Stimulated activated naive CD8-positive, alpha-beta T cell treated with anti-CD3 and anti-CD28 coated beads, Interleukin-15, Interleukin-2, amounts not matched to agents 100 U/mL and 50 U/mL, for 24 hours (primary cell): ENCODE data around the gene DEFB129.
"Not testable (repeated sequence)": the region's sequence is repeated elsewhere in the genome, so short reads cannot be mapped to it uniquely, and the experiment has no call there.

Experiments
- ATAC-seq: fragments of 150-1000 bp; cut with Tn5 transposase; one replicate; pipeline ENCODE4 v1.10.0; 2021
- DNase-seq: peaks from one replicate; pipeline ENCODE4 v3.0.0; 2021

Gene DEFB129

GRCh38 chr20:226958-227357, at the start of gene DEFB129:
Gene DEFB129, plus strand, starts transcription at chr20:227258. Its CDS starts 31 bp downstream, at chr20:227289.
- DNase-seq (no peak), ATAC-seq (no peak)

- DNase-seq: no peak
- no peak for ATAC-seq
These were observed 42.8 kb upstream of the DEFB129 start for GRCh38 chr20:184288-184687.

- DNase-seq (no peak), ATAC-seq (no peak)
These were observed 39.3 kb upstream of the DEFB129 start for GRCh38 chr20:187733-188132.

- ATAC-seq: no peak
- DNase-seq: no peak
These were observed 37.4 kb upstream of the DEFB129 start, which contains the start of gene DEFB128 for GRCh38 chr20:189611-190010. Gene DEFB128, minus strand, starts transcription at chr20:189711. Its CDS starts 88 bp downstream, at chr20:189623.

- ATAC-seq (no peak), DNase-seq (no peak)
These were observed 28.8 kb upstream of the DEFB129 start for GRCh38 chr20:198225-198624.

GRCh38 chr20:199996-200395, 27.1 kb upstream of the DEFB129 start:
- ATAC-seq: no peak
- no peak for DNase-seq

- not testable (repeated sequence) for DNase-seq, ATAC-seq
These were observed 23.4 kb upstream of the DEFB129 start for GRCh38 chr20:203630-204029.

GRCh38 chr20:208942-209566, 18.0 kb upstream of the DEFB129 start:
- DNase-seq: no peak
- peak; percentile 76 for ATAC-seq

- ATAC-seq (no peak), DNase-seq (no peak)
These were observed 16.1 kb upstream of the DEFB129 start for GRCh38 chr20:210809-211502.

- ATAC-seq (no peak), DNase-seq (no peak)
These were observed 12.7 kb upstream of the DEFB129 start for GRCh38 chr20:214383-214782.

- DNase-seq (no peak), ATAC-seq (no peak)
These were observed 11.3 kb upstream of the DEFB129 start for GRCh38 chr20:215796-216195.

- ATAC-seq (no peak), DNase-seq (no peak)
These were observed 9.8 kb upstream of the DEFB129 start for GRCh38 chr20:217266-217665.

- ATAC-seq (no peak), DNase-seq (no peak)
These were observed 7.6 kb upstream of the DEFB129 start for GRCh38 chr20:219290-220115.

- no peak for DNase-seq
- no peak for ATAC-seq
These were observed 5.7 kb upstream of the DEFB129 start for GRCh38 chr20:221258-221830.

GRCh38 chr20:225879-226278, 1.2 kb upstream of the DEFB129 start:
- not testable (repeated sequence) for ATAC-seq, DNase-seq

- ATAC-seq (no peak), DNase-seq (no peak)
These were observed 514 bp downstream of the DEFB129 start for GRCh38 chr20:227439-228105.

GRCh38 chr20:235891-236290, 8.8 kb downstream of the DEFB129 start:
- DNase-seq (no peak), ATAC-seq (no peak)

- DNase-seq (peak; percentile 33), ATAC-seq (peak; percentile 89)
These were observed 10.4 kb downstream of the DEFB129 start for GRCh38 chr20:237489-237888.

- peak; percentile 44 for ATAC-seq
- DNase-seq: no peak
These were observed 10.9 kb downstream of the DEFB129 start for GRCh38 chr20:237929-238328.

- peak; percentile 28 for ATAC-seq
- no peak for DNase-seq
These were observed 15.8 kb downstream of the DEFB129 start for GRCh38 chr20:242905-243304.

- DNase-seq (no peak), ATAC-seq (no peak)
These were observed 24.3 kb downstream of the DEFB129 start for GRCh38 chr20:251354-251753.

- ATAC-seq (no peak), DNase-seq (no peak)
These were observed 25.7 kb downstream of the DEFB129 start for GRCh38 chr20:252801-253200.
